K562 (cell line): ENCODE measurements around the gene PRKAG1. TPM values are rescaled to one million over a fixed set of nuclear protein-coding genes. Genes with fewer than 3 reads are reported as not detected.

Experiments
- ATAC-seq: fragments of 200-7000 bp; cut with Tn5 transposase; 3 replicates; pipeline ENCODE4 v1.9.1; 2020; ENCODE audit warnings: moderate library complexity
- BruUV-seq: library from RNA; stranded (reverse); fragments of 400-500 nt; replicated peaks from 2 replicates; lab custom pipeline; 2021; lab: Mats Ljungman, UMichigan
- CTCF ChIA-PET: fragments of 300-600 bp; formaldehyde crosslinking; extraction: SDS; loops from one replicate; lab custom pipeline; 2021; ENCODE audit warnings: low intra/inter-chr PET ratio; lab: Yijun Ruan, JAX
- POLR2A ChIA-PET: fragments of 300-600, 350-650 bp; sonication (Branson Sonifier 250); formaldehyde crosslinking; extraction: SDS; loops from one replicate; lab custom pipeline; 2021; ENCODE audit warnings: antibody characterized with exemption, inconsistent platforms; lab: Yijun Ruan, JAX
- DNase-seq, 4 experiments: peaks; one replicate each; pipeline versions ENCODE4 v3.0.0 to v3.0.0-alpha.2; 2011 to 2018; ENCODE audit warnings: low spot score in 3 of 4, mixed read lengths in 3 of 4; ENCODE audit errors: extremely low read depth in 1 of 4
- FAIRE-seq: peaks from 2 replicates; lab custom pipeline; 2011; peaks lifted over from hg19 to GRCh38; lab: Jason Lieb, UNC
- H2AFZ ChIP-seq: 2 replicates; pipeline ENCODE4 v1.6.0; 2011; ENCODE audit warnings: low read depth, low read length, control low read depth, inconsistent platforms
- H3K27ac ChIP-seq: fragments of 200-600 bp; 3 replicates; pipeline ENCODE4 v1.8.0; 2011; ENCODE audit warnings: low read depth, mild to moderate bottlenecking, control low read depth, inconsistent platforms, low read length, moderate library complexity, mixed read lengths; ENCODE audit errors: extremely low read depth
- H3K27me3 ChIP-seq, 2 experiments: fragments of 300-600 bp in 1 of 2; 2 replicates in 1 of 2; 3 replicates in 1 of 2; pipeline versions ENCODE4 v1.6.0 to v1.8.0; 2011; ENCODE audit warnings: inconsistent platforms in 2 of 2, low read length in 2 of 2, mild to moderate bottlenecking in 1 of 2, mixed read lengths in 1 of 2, moderate library complexity in 1 of 2; ENCODE audit not compliant: control insufficient read depth in 2 of 2, insufficient read depth in 2 of 2
- H3K36me3 ChIP-seq: fragments of 300-600 bp; 3 replicates; pipeline ENCODE4 v1.8.0; 2011; ENCODE audit warnings: mild to moderate bottlenecking, low read length, inconsistent platforms; ENCODE audit not compliant: control insufficient read depth, insufficient read depth
- H3K4me1 ChIP-seq, 2 experiments: fragments of 200-600 bp in 1 of 2; replicated peaks in 1 of 2; 2 replicates in 1 of 2; 3 replicates in 1 of 2; pipeline versions ENCODE4 v1.5.1 to v1.8.0; 2011; ENCODE audit warnings: inconsistent platforms in 2 of 2, low read length in 2 of 2, mild to moderate bottlenecking in 1 of 2, mixed read lengths in 1 of 2, moderate library complexity in 1 of 2; ENCODE audit not compliant: control insufficient read depth in 2 of 2, insufficient read depth in 2 of 2
- H3K4me2 ChIP-seq: 2 replicates; pipeline ENCODE4 v1.6.1; 2011; ENCODE audit warnings: low read length, control low read depth, inconsistent platforms, mixed read lengths; ENCODE audit not compliant: insufficient read depth
- H3K4me3 ChIP-seq: fragments of 200-600 bp; sonication (generic), shearing (Covaris generic); 2 replicates; pipeline ENCODE4 v1.5.1; 2016; ENCODE audit warnings: control low read depth, inconsistent platforms
- H3K79me2 ChIP-seq: fragments of 200-600 bp; 3 replicates; pipeline ENCODE4 v1.8.0; 2011; ENCODE audit warnings: low read length, inconsistent platforms; ENCODE audit not compliant: control insufficient read depth, insufficient read depth
- H3K9ac ChIP-seq, 2 experiments: 2 replicates each; pipeline versions ENCODE4 v1.6.0 to v1.6.1; 2011; ENCODE audit warnings: low read depth in 2 of 2, low read length in 2 of 2, control low read depth in 1 of 2, inconsistent platforms in 1 of 2, mild to moderate bottlenecking in 1 of 2, mixed read lengths in 1 of 2; ENCODE audit not compliant: insufficient read depth in 1 of 2
- H3K9me1 ChIP-seq: one replicate; pipeline ENCODE4 v1.6.0; 2011; ENCODE audit warnings: inconsistent platforms, mild to moderate bottlenecking, low read length, moderate library complexity; ENCODE audit not compliant: control insufficient read depth, insufficient read depth
- H3K9me3 ChIP-seq: replicated peaks from 2 replicates; pipeline ENCODE4 v1.5.1; 2011; ENCODE audit warnings: low read depth, low read length, inconsistent platforms; ENCODE audit not compliant: control insufficient read depth, insufficient read depth
- H4K20me1 ChIP-seq: replicated peaks from 2 replicates; pipeline ENCODE4 v1.6.1; 2011; ENCODE audit warnings: low read length, inconsistent platforms, mixed read lengths; ENCODE audit not compliant: control insufficient read depth, insufficient read depth
- ADNP ChIP-seq: fragments of 200-800 bp; sonication (Bioruptor generic); IDR thresholded peaks from 2 replicates; pipeline ENCODE4 v1.6.1; 2016; ENCODE audit warnings: missing genetic modification characterization, missing compliant biosample characterization
- CAMTA2 ChIP-seq: fragments of 250-450 bp; sonication (Bioruptor Pico); conservative IDR thresholded peaks from 2 replicates; pipeline ENCODE4 v1.5.1; 2022
- GMEB1 ChIP-seq: fragments of 250-450 bp; sonication (Bioruptor Pico); IDR thresholded peaks from 2 replicates; pipeline ENCODE4 v1.4.0; 2020; ENCODE audit warnings: mild to moderate bottlenecking
- KLF16 ChIP-seq: IDR thresholded peaks from 2 replicates; pipeline ENCODE4 v1.6.1; 2016; ENCODE audit warnings: antibody characterized with exemption
- MECOM ChIP-seq: fragments of 250-450 bp; sonication (Bioruptor Pico); IDR thresholded peaks from 2 replicates; pipeline ENCODE4 v1.8.0; 2022; ENCODE audit warnings: inconsistent platforms
- TCF3 ChIP-seq: sonication (generic); formaldehyde crosslinking; IDR thresholded peaks from 2 replicates; pipeline ENCODE4 v1.4.0; 2020; ENCODE audit warnings: mild to moderate bottlenecking, missing genetic modification reagents
- ZBTB17 ChIP-seq: fragments of 450-650 bp; formaldehyde crosslinking; IDR thresholded peaks from 2 replicates; pipeline ENCODE4 v1.4.0; 2020; ENCODE audit warnings: mild to moderate bottlenecking
- ZNF384 ChIP-seq: IDR thresholded peaks from 2 replicates; pipeline ENCODE4 v1.6.1; 2012; ENCODE audit warnings: low read depth, low read length, improper control_type of control experiment
- ZNF518B ChIP-seq: fragments of 250-450 bp; sonication (Bioruptor Pico); IDR thresholded peaks from 2 replicates; pipeline ENCODE4 v1.5.0; 2021; ENCODE audit warnings: mild to moderate bottlenecking, moderate library complexity
- ZNF699 ChIP-seq: fragments of 250-450 bp; sonication (Bioruptor Pico); IDR thresholded peaks from 2 replicates; pipeline ENCODE4 v1.8.0; 2021; ENCODE audit warnings: mild to moderate bottlenecking, moderate library complexity; ENCODE audit not compliant: insufficient replicate concordance
- WGBS: fragments of 100-300 bp; shearing (Covaris generic); methylation state at CpG from one replicate; pipeline ENCODE4 v1.1.6; 2016; ENCODE audit warnings: low coverage, mixed read lengths; ENCODE audit not compliant: insufficient coverage; ENCODE audit errors: missing lambda C conversion rate; 5-methylcytosine and 5-hydroxymethylcytosine counted together
- in situ Hi-C: fragments of 300-500 bp; cut with MboI; formaldehyde crosslinking; loops from 4 replicates; pipeline ENCODE4 v1.15.0; 2018; ENCODE audit warnings: inconsistent platforms, mixed read lengths
- intact Hi-C: fragments of 100-400 bp; cut with micrococcal nuclease; formaldehyde crosslinking; loops from 2 replicates; pipeline ENCODE4 v1.14.2; 2022
- polyA plus RNA-seq, 8 experiments: library from polyadenylated mRNA; depleted of rRNA in 4 of 8; stranded (reverse) in 5 of 8; unstranded in 3 of 8; fragments of >200 nt; fragmentation: Nextera tagmentation in 2 of 8; fragmentation: Illumina TruSeq in 1 of 8; extraction: Ambion mirVana in 2 of 8; extraction: Trizol in 1 of 8; gene quantifications; 2 replicates each; pipeline versions ENCODE4 v1.2.1 to v1.2.3, GENCODE V29; 2011 to 2014; ENCODE audit warnings: inconsistent platforms in 1 of 8, missing spikeins in 1 of 8
- total RNA-seq, 7 experiments: library from RNA; depleted of rRNA in 6 of 7; stranded (reverse); fragments of >200 nt in 6 of 7; fragmentation: Illumina TruSeq in 2 of 7; extraction: Trizol in 2 of 7; gene quantifications; 2 replicates each; pipeline versions ENCODE4 v1.2.1 to v1.2.3, GENCODE V29; 2011 to 2021; ENCODE audit warnings: low replicate concordance in 1 of 7

The PRKAG1 gene
- total and polyA plus RNA-seq, 9 of the 15 experiments (the other 6 are each of a cell fraction or from before 2014, with no cell fraction given): 51.1 to 126 (median 79.1) TPM

- in situ Hi-C loops: no loop called here
- Histone ChIP-seq H3K9ac (peak overlapping the region in 1 of 2 experiments; percentile 38; a peak in 1 of 4 replicates), H3K27ac (no peak overlapping the region), H3K4me2 (no peak overlapping the region), H2AFZ (no peak overlapping the region), H3K79me2 (no peaks in the 10 kb centered on the region), H3K4me1 (peaks cover 4 to 18% of the 10 kb centered on the region in 2 experiments; a peak in 3 of 5 replicates), H3K4me3 (no peak overlapping the region), H3K27me3 (peaks cover 8 to 19% of the 10 kb centered on the region in 2 experiments; a peak in 4 of 5 replicates), H3K9me3 (no peaks in the 10 kb centered on the region), H4K20me1 (peaks cover 5% of the 10 kb centered on the region; the same call in 1 of the 2 replicates), H3K9me1 (no peaks in the 10 kb centered on the region), H3K36me3 (no peaks in the 10 kb centered on the region)
- TF ChIP-seq ZNF384: peak; percentile 53
- no peak for TF ChIP-seq ADNP (tag)
- no peak for FAIRE-seq
- no TSS peak for BruUV-seq
- DNase-seq: no peak
- 7% methylated on average over 6 of the region's 8 CpGs for WGBS
- no peak for ATAC-seq
- POLR2A ChIA-PET: no interaction called here
- CTCF ChIA-PET: interaction anchor here (0.6 kb wide), 1 partner anchor 87 kb away, joined by 3 read pairs; no protein-coding TSS in a partner anchor
- intact Hi-C loops: loop anchor here (10.0 kb wide), 1 partner anchor 243 kb away; no protein-coding TSS in a partner anchor
These were observed 27.1 kb downstream of the PRKAG1 start for GRCh38 chr12:48991247-48992050.

GRCh38 chr12:48990552-48990951 is 28.0 kb downstream of the PRKAG1 start:
- in situ Hi-C loops: no loop called here
- peaks cover 10 to 26% of the 10 kb centered on the region in 2 experiments; a peak in 4 of 5 replicates for H3K27me3 ChIP-seq
- no peak for ATAC-seq
- no peak for TF ChIP-seq KLF16
- TF ChIP-seq CAMTA2 (CRISPR knock-in tag): no peak
- TF ChIP-seq GMEB1: no peak
- TF ChIP-seq MECOM (CRISPR knock-in tag): no peak
- TF ChIP-seq ZNF518B: no peak
- TF ChIP-seq TCF3 (CRISPR knock-in tag): no peak
- no peak for TF ChIP-seq ZNF699 (CRISPR knock-in tag)
- no peak for TF ChIP-seq ZBTB17 (CRISPR knock-in tag)

More at GRCh38 chr12:48990552-48990951, 28.0 kb downstream of the PRKAG1 start:
- Histone ChIP-seq H2AFZ (no peak overlapping the region), H3K79me2 (no peaks in the 10 kb centered on the region), H3K36me3 (no peaks in the 10 kb centered on the region), H3K27ac (no peak overlapping the region), H3K9me1 (no peaks in the 10 kb centered on the region), H3K4me1 (peaks cover 4 to 15% of the 10 kb centered on the region in 2 experiments; a peak in 3 of 5 replicates), H3K9me3 (no peaks in the 10 kb centered on the region), H3K4me3 (no peak overlapping the region), H4K20me1 (peaks cover 5% of the 10 kb centered on the region; the same call in 1 of the 2 replicates), H3K9ac (no peak overlapping the region), H3K4me2 (no peak overlapping the region)
- POLR2A ChIA-PET: no interaction called here
- BruUV-seq: no TSS peak
- intact Hi-C loops: loop anchor here (10.0 kb wide), 1 partner anchor 244 kb away; no protein-coding TSS in a partner anchor
- FAIRE-seq (no peak), DNase-seq (no peak)
- CTCF ChIA-PET: interaction anchor here (0.6 kb wide), 1 partner anchor 86 kb away, joined by 3 read pairs; no protein-coding TSS in a partner anchor
